ENCODE data around the gene POU2F2. TPM values are rescaled to one million over a fixed set of nuclear protein-coding genes. Genes with fewer than 3 reads are reported as not detected.

POU2F2 gene
- total and polyA plus RNA-seq, 10 of the 15 experiments (the other 5 are each of a cell fraction or from before 2014, with no cell fraction given): 4.4 to 62.4 (median 37.9) TPM

GRCh38 chr19:42122691-42123607 lies 9.3 kb downstream of the POU2F2 start (continued):
- TF ChIP-seq POLR2AphosphoS2 (IDR thresholded peaks at IDR 0.05; ENCODE audit: low read depth, low read length): no peak
- no peak for TF ChIP-seq HCFC1 (IDR thresholded peaks at IDR 0.05; ENCODE audit: low read length)
- peak; percentile 31 for TF ChIP-seq MEF2B (IDR thresholded peaks at IDR 0.05; ENCODE audit: partially characterized antibody, poor library complexity, severe bottlenecking)
- no peak for TF ChIP-seq BRCA1 (IDR thresholded peaks at IDR 0.05; ENCODE audit: low read depth, low read length)
- TF ChIP-seq CREM (IDR thresholded peaks at IDR 0.05; ENCODE audit: low read depth): 0 out of 2 replicates have a peak, but pooled peaks have one; percentile 0
- TF ChIP-seq NFIC (IDR thresholded peaks at IDR 0.05; ENCODE audit: low read depth, low read length): 0 out of 2 replicates have a peak, but pooled peaks have one; percentile 31
- TF ChIP-seq ZNF622 (IDR thresholded peaks at IDR 0.05): no peak
- no peak for TF ChIP-seq SREBF2 (IDR thresholded peaks at IDR 0.05; ENCODE audit: low read length)
- TF ChIP-seq MEF2A (IDR thresholded peaks at IDR 0.05; ENCODE audit: insufficient read depth, low read depth, low read length): no peak
- no peak for TF ChIP-seq TARDBP (IDR thresholded peaks at IDR 0.05; ENCODE audit: borderline replicate concordance)
- TF ChIP-seq CEBPZ (IDR thresholded peaks at IDR 0.05; ENCODE audit: low read depth, low read length): no peak
- TF ChIP-seq ZNF207 (IDR thresholded peaks at IDR 0.05; ENCODE audit: borderline replicate concordance): no peak
- no peak for TF ChIP-seq CHD1 (IDR thresholded peaks at IDR 0.05; ENCODE audit: low read depth, low read length)
- peak; percentile 25; the same call in 1 of the 2 replicates for TF ChIP-seq MLLT1 (IDR thresholded peaks at IDR 0.05)
- TF ChIP-seq YBX1 (IDR thresholded peaks at IDR 0.05): no peak
- TF ChIP-seq EZH2 (IDR thresholded peaks at IDR 0.05; ENCODE audit: borderline replicate concordance, control insufficient read depth, low read depth, low read length): no peak
- no peak; the same call in 1 of the 2 replicates for TF ChIP-seq GATAD2B (conservative IDR thresholded peaks at IDR 0.05; ENCODE audit: low read depth)
- no peak for TF ChIP-seq CHD2 (IDR thresholded peaks at IDR 0.05; ENCODE audit: borderline replicate concordance, low read depth, low read length)
- TF ChIP-seq MTA3 (IDR thresholded peaks at IDR 0.05; ENCODE audit: borderline replicate concordance, low read length): 0 out of 2 replicates have a peak, but pooled peaks have one; percentile 22
- no peak for TF ChIP-seq BMI1 (IDR thresholded peaks at IDR 0.05; ENCODE audit: borderline replicate concordance)
- TF ChIP-seq TCF7 (IDR thresholded peaks at IDR 0.05; ENCODE audit: borderline replicate concordance): no peak
- TF ChIP-seq ZNF24 (IDR thresholded peaks at IDR 0.05): no peak
- no peak for TF ChIP-seq ASH2L (IDR thresholded peaks at IDR 0.05; ENCODE audit: borderline replicate concordance, low read depth)
- TF ChIP-seq SMAD1 (IDR thresholded peaks at IDR 0.05; ENCODE audit: low read depth, partially characterized antibody): no peak
- TF ChIP-seq TCF3 (IDR thresholded peaks at IDR 0.05; ENCODE audit: borderline replicate concordance, insufficient read depth, low read depth, low read length): no peak
- TF ChIP-seq ZZZ3 (IDR thresholded peaks at IDR 0.05; ENCODE audit: control insufficient read depth, insufficient read length, low read depth): no peak

All from GM12878 (cell line).